ENCODE measurements around the gene ASCC3.

Gene ASCC3

GRCh38 chr6:100904316-100904715 is 23.2 kb upstream of the ASCC3 start:
- ChIA-PET CTCF (no interaction called here), POLR2A (no interaction called here)
- no peak for DNase-seq (ENCODE audit: extremely low spot score)
- TF ChIP-seq TARDBP (IDR thresholded peaks at IDR 0.05) (no peak), L3MBTL2 (conservative IDR thresholded peaks at IDR 0.05) (no peak), NFRKB (IDR thresholded peaks at IDR 0.05) (no peak), HDGF (IDR thresholded peaks at IDR 0.05; ENCODE audit: borderline replicate concordance) (no peak), ARNT (IDR thresholded peaks at IDR 0.05) (no peak), FOXA1 (IDR thresholded peaks at IDR 0.05) (no peak), FOXM1 (IDR thresholded peaks at IDR 0.05; ENCODE audit: borderline replicate concordance) (no peak), BHLHE40 (IDR thresholded peaks at IDR 0.05; ENCODE audit: borderline replicate concordance) (no peak), ELF4 (IDR thresholded peaks at IDR 0.05) (no peak), CTBP1 (IDR thresholded peaks at IDR 0.05; ENCODE audit: borderline replicate concordance) (no peak), SP1 (IDR thresholded peaks at IDR 0.05) (no peak), SUZ12 (IDR thresholded peaks at IDR 0.05) (no peak), ZNF384 (IDR thresholded peaks at IDR 0.05) (no peak)
- TF ChIP-seq, protein P1, sequence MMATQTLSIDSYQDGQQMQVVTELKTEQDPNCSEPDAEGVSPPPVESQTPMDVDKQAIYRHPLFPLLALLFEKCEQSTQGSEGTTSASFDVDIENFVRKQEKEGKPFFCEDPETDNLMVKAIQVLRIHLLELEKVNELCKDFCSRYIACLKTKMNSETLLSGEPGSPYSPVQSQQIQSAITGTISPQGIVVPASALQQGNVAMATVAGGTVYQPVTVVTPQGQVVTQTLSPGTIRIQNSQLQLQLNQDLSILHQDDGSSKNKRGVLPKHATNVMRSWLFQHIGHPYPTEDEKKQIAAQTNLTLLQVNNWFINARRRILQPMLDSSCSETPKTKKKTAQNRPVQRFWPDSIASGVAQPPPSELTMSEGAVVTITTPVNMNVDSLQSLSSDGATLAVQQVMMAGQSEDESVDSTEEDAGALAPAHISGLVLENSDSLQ (IDR thresholded peaks at IDR 0.05), result no peak

- POLR2A ChIA-PET, result no interaction called here
- CTCF ChIA-PET, result no interaction called here
- TF ChIP-seq L3MBTL2 (conservative IDR thresholded peaks at IDR 0.05) (no peak), FOXK2 (IDR thresholded peaks at IDR 0.05) (no peak), FOXA1 (IDR thresholded peaks at IDR 0.05) (no peak), FOXM1 (IDR thresholded peaks at IDR 0.05; ENCODE audit: borderline replicate concordance) (no peak), LEF1 (IDR thresholded peaks at IDR 0.05; ENCODE audit: borderline replicate concordance) (no peak), SUZ12 (IDR thresholded peaks at IDR 0.05) (no peak), HDGF (IDR thresholded peaks at IDR 0.05; ENCODE audit: borderline replicate concordance) (no peak), NFRKB (IDR thresholded peaks at IDR 0.05) (no peak), BHLHE40 (IDR thresholded peaks at IDR 0.05; ENCODE audit: borderline replicate concordance) (no peak), ARNT (IDR thresholded peaks at IDR 0.05) (no peak), CTBP1 (IDR thresholded peaks at IDR 0.05; ENCODE audit: borderline replicate concordance) (no peak), TARDBP (IDR thresholded peaks at IDR 0.05) (no peak), SP1 (IDR thresholded peaks at IDR 0.05) (no peak), ZNF384 (IDR thresholded peaks at IDR 0.05) (no peak)
- TF ChIP-seq, protein P1 (IDR thresholded peaks at IDR 0.05), result no peak
- no peak for DNase-seq (ENCODE audit: extremely low spot score)
Observed at GRCh38 chr6:100901582-100901981, 20.5 kb upstream of the ASCC3 start.

GRCh38 chr6:100899202-100899601 is 18.1 kb upstream of the ASCC3 start:
- ChIA-PET CTCF (no interaction called here), POLR2A (no interaction called here)
- TF ChIP-seq NFRKB (IDR thresholded peaks at IDR 0.05) (no peak), FOXA1 (IDR thresholded peaks at IDR 0.05) (no peak), ELF4 (IDR thresholded peaks at IDR 0.05) (no peak), CTBP1 (IDR thresholded peaks at IDR 0.05; ENCODE audit: borderline replicate concordance) (no peak), BHLHE40 (IDR thresholded peaks at IDR 0.05; ENCODE audit: borderline replicate concordance) (no peak), SUZ12 (IDR thresholded peaks at IDR 0.05) (no peak), ZNF384 (IDR thresholded peaks at IDR 0.05) (no peak), FOXK2 (IDR thresholded peaks at IDR 0.05) (no peak), SP1 (IDR thresholded peaks at IDR 0.05) (no peak)
- DNase-seq (ENCODE audit: extremely low spot score), result no peak

DNA sequence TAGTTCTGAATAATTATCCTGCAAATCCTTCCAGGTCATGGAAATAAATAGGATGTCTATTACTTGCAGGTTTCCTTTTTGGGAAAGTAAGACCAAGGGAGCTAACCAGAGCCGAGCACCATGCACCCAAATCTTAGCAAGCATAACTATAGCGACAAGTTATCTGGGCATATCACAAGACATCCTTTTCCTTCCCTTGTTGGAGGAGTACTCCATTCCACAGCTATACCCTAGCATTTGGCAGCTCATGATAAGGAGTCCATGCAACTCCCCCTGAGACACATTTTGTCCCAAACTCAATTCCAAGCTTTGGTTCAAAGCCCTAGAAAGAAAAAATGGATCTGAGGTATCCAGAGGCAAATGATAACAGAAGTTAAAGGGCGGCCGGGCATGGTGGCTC is 16.5 kb upstream of the ASCC3 start:
- CTCF ChIA-PET, result no interaction called here

GRCh38 chr6:100893743-100894142 is 12.6 kb upstream of the ASCC3 start:
- ChIA-PET CTCF (no interaction called here), POLR2A (no interaction called here)
- TF ChIP-seq HDGF (IDR thresholded peaks at IDR 0.05; ENCODE audit: borderline replicate concordance) (no peak), TARDBP (IDR thresholded peaks at IDR 0.05) (no peak), ELF4 (IDR thresholded peaks at IDR 0.05) (no peak), NFRKB (IDR thresholded peaks at IDR 0.05) (no peak), FOXA1 (IDR thresholded peaks at IDR 0.05) (no peak), SUZ12 (IDR thresholded peaks at IDR 0.05) (no peak), BHLHE40 (IDR thresholded peaks at IDR 0.05; ENCODE audit: borderline replicate concordance) (no peak), FOXK2 (IDR thresholded peaks at IDR 0.05) (no peak), SP1 (IDR thresholded peaks at IDR 0.05) (no peak), ZNF384 (IDR thresholded peaks at IDR 0.05) (no peak), ARNT (IDR thresholded peaks at IDR 0.05) (no peak), LEF1 (IDR thresholded peaks at IDR 0.05; ENCODE audit: borderline replicate concordance) (no peak), CTBP1 (IDR thresholded peaks at IDR 0.05; ENCODE audit: borderline replicate concordance) (no peak), L3MBTL2 (conservative IDR thresholded peaks at IDR 0.05) (no peak), FOXM1 (IDR thresholded peaks at IDR 0.05; ENCODE audit: borderline replicate concordance) (no peak)
- TF ChIP-seq, protein P1 (IDR thresholded peaks at IDR 0.05), result no peak
- no peak for DNase-seq (ENCODE audit: extremely low spot score)

More for the DNA sequence above, 16.5 kb upstream of the ASCC3 start:
- TF ChIP-seq FOXA1 (IDR thresholded peaks at IDR 0.05) (no peak), ELF4 (IDR thresholded peaks at IDR 0.05) (no peak), BHLHE40 (IDR thresholded peaks at IDR 0.05; ENCODE audit: borderline replicate concordance) (no peak), HDGF (IDR thresholded peaks at IDR 0.05; ENCODE audit: borderline replicate concordance) (no peak), ZNF384 (IDR thresholded peaks at IDR 0.05) (no peak), SP1 (IDR thresholded peaks at IDR 0.05) (no peak), TARDBP (IDR thresholded peaks at IDR 0.05) (no peak), CTBP1 (IDR thresholded peaks at IDR 0.05; ENCODE audit: borderline replicate concordance) (no peak), SUZ12 (IDR thresholded peaks at IDR 0.05) (no peak), L3MBTL2 (conservative IDR thresholded peaks at IDR 0.05) (no peak), NFRKB (IDR thresholded peaks at IDR 0.05) (no peak)
- TF ChIP-seq, protein P1 (IDR thresholded peaks at IDR 0.05), result no peak
- POLR2A ChIA-PET, result interaction anchor here (1.8 kb wide), 1 partner anchor 16 kb away, joined by 6 read pairs; the partner anchor contains the start of gene ASCC3
- no peak for DNase-seq (ENCODE audit: extremely low spot score)

Data from HEK293T (cell line).